Activated CD4-positive, CD25-positive, alpha-beta regulatory T cell treated with anti-CD3 and anti-CD28 coated beads, Interleukin-2, amount 50 U/mL, for 24 hours (primary cell): ENCODE measurements around the gene MFSD12.

Experiments used
- ATAC-seq, 2 donors: fragments of 150-1000 bp; cut with Tn5 transposase; one replicate each; pipeline ENCODE4 v1.10.0; 2021; ENCODE audit warnings: mild to moderate bottlenecking in 1 of 2, moderate library complexity in 1 of 2

Gene MFSD12

DNA sequence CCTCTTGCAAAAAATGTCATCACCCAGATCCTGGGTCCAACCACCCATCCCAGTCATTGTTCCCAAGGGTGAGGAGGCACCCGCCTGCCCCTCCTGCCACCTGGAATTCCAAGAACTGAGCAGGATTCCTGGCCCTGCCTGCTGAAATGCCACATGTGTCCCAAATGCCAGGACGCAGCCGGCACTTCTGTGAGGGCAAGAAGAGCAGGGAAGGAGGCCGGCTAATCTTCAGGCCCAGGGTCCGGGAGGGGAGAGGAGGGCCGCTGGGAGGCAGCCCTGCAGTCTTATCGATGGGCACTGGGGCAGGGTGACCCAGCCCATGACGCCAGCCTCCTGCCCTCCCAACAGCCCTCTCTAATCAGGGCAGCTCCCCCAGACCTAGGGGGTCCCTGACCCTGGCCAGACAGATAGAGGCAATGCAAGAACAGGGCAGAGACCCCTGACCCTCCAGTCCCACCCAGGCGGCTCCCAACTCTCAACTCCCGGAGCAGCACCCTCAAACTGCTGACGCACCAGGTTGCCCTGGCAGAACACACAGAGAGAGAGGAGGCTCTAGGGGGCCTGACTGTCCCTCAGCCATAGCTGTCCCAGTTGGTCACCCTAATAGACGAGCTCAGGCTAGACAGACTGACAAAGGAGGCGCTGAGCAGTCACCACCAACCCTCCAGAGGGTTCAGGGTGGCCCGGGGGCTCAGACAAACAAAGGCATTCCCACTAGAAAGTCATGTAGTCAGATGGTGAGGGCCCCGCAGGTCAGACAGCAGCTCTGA is 1.5 kb downstream of the MFSD12 start:
- no peak for ATAC-seq

- no peak for ATAC-seq
Measured at GRCh38 chr19:3554254-3555083, 2.9 kb downstream of the MFSD12 start.

DNA sequence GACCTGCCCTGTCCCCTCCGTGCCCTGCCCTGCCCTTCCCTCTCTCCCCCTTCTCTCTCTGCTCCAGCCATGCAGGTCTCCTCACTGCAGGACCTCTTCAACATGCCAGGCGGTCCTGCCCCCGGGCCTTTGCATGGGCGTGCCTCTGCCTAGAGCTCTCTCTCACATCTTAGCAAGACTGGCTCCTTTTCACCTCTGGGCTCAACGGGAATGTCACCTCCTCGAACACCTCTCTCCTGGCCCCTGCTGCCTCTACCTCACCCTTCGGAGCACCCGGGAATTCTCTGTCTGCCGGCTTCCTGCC is 5.6 kb downstream of the MFSD12 start:
- no peak for ATAC-seq

GRCh38 chr19:3550947-3551791 is 6.2 kb downstream of the MFSD12 start:
- ATAC-seq: no peak

DNA sequence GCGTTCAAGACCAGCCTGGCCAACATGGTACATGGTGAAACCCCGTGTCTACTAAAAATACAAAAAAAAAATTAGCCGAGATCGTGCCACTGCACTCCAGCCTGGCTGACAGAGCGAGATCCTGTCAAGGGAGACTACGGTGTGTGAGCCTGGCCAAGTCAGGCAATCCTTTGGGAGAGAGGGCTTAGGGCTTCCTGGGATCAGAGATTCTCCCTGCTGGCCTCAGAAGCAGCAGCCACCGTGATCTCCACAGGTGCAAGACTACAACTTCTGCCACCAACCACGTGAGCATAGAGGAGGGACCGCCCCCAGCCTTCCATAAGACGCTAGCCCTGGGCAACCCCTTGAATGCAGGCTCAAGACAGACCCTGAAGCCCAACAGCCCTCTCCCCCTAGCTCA is 7.6 kb downstream of the MFSD12 start:
- no peak for ATAC-seq

DNA sequence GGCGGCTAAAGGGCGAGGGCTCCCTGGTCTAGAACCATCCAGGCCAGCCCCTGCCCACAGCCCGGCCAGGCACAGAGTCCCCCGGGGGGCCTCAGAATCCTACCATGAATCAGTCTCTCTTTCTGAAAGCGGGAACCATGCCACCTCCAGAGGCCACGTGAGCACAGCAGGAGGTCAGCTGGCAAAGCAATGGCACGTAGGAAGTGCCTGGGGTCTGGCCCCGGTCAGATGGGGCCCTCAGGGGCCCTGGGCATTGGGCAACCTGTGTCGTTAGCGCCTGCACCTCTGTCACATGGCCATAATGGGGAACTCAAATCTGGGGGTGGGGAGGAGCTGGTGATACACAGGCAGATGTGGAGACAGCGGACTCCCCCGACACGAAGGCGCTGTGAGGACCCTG is 8.8 kb downstream of the MFSD12 start:
- ATAC-seq: no peak

DNA sequence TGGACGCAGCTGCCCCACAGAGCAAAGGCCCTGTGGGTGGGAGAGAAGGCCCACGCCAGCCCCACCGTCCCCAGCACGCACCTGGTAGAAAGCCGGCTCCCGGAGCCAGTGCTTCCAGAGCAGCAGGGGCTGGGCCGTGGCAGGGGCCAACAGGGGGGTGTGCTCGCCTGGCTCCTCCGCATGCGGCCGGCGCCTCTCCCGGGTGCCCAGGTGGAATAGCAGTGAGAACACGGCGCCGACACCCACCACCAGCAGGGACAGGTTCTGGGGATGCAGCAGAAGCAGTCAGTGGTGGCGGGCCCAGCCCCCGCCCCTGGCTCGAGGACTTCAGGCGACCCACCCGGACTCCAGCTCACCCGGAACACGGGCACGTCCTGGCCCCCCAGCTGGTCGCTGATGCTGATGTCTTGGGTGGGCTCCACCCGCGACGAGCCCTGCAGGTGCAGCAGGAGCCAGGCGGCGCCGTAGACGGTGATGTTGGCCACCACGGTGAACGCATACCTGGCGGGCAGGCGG is 9.6 kb downstream of the MFSD12 start:
- ATAC-seq: no peak

GRCh38 chr19:3547301-3547731 is 10.1 kb downstream of the MFSD12 start:
- no peak for ATAC-seq

- no peak for ATAC-seq
Measured at GRCh38 chr19:3546119-3546518, 11.3 kb downstream of the MFSD12 start.

DNA sequence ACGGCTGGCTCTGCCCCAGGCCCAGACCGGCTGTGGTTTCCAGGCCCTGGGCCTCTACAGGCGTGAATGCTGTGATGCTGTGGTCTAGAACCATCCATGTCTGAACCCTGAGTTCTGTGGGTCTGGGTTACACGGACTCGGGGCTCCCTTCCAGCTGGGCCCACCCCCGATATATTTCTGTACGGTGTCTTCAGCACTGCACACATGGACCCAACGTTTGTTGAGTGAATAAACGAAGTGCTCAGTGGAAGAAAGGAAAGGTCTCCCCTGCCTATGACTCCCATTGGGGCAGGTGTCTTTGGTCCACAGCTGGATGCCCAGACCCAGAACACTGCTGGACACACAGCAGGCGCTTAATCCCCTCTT is 11.7 kb downstream of the MFSD12 start:
- peak in 1 of 2 donors; percentile 32 for ATAC-seq

GRCh38 chr19:3544742-3545668 is 12.4 kb downstream of the MFSD12 start:
- ATAC-seq: peak; percentile 52 to 72

DNA sequence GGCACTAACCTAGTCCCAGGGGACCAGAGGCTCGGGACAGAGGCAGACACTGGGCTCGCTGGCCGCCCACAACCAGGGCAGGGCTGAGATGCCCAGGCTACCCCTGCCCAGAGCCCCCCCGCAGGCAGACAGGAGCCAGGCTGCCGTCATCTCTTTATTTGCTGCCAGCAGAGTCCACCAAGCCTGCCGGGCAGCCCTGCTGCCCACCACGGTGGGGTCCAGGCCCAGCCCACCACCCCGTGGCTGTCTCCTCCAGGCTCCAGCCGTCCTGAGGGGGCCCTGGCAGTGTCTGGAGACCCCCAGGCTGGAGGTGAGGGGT is 13.4 kb downstream of the MFSD12 start:
- no peak for ATAC-seq

- no peak for ATAC-seq
Measured at GRCh38 chr19:3543150-3544057, 14.0 kb downstream of the MFSD12 start.

DNA sequence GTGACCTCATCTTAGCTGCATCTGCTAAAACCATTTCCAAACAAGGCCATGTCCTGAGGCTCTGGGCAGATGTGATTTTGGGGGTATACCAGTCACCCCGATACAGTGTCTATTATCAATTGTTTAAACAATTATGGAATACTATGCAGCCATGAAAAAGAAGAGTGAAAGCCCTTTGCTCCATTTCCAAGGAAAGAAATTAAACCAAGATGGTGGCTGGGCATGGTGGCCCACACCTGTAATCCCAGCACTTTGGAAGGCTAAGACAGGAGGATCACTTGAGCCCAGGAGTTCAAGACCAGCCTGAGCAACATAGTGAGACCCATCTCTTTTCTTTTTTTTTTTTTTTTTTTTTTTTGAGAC is 17.6 kb downstream of the MFSD12 start:
- ATAC-seq: no peak

GRCh38 chr19:3538965-3539755 is 18.2 kb downstream of the MFSD12 start, which contains the start of gene TEKTIP1:
Gene TEKTIP1 (plus strand): TSS chr19:3539174. CDS start chr19:3539178, 4 bp downstream.
- ATAC-seq: no peak

GRCh38 chr19:3538258-3538929 is 19.0 kb downstream of the MFSD12 start:
- ATAC-seq: no peak

DNA sequence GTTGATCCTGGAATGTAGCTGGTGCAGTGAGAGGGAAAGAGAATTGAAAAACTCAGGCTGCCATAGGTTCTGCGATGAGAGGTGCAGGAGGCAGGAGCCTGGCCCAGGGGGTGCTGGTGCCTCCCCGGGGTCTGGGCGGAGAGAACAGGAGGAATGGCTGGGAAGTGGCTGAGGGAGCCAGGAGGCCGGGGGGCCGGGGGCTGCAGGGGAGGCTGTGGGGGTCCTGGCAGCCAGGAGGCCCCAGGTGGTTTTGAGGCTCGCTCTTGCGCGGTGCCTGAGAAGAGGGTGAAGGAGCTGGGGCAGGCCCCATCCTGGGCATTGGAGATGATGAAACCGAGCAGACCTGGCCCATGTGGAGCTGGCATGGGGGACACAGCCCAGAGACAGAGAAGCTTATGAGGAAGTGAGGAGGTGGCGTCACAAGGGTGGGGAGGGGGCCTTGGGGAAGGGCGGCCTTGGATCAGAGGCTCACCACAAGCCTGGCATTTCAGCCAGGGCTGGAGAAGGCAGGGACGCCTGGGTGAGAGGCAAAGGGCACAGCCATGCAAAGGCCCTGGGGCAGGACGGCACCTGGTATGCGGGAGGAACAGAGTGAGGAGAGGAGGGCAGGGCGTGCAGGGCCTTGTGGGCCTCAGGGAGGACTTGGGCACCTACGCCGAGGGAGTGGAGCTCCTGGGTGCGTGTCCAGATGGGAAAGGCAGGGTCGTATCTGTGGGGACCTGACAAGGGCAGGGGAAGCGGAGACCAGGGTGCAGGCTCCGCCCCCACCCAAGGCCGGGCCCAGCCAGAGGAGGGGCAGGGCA is 19.7 kb downstream of the MFSD12 start:
- ATAC-seq: peak in 1 of 2 donors; percentile 16

- no peak for ATAC-seq
Measured at GRCh38 chr19:3537101-3537437, 20.3 kb downstream of the MFSD12 start.
